IMR-90 (cell line): Measurements from ENCODE around the gene SRRM4. TPM values are rescaled to one million over a fixed set of nuclear protein-coding genes. Genes with fewer than 3 reads are reported as not detected.

Experiments used
- ATAC-seq: fragments of 200-7000 bp; cut with Tn5 transposase; 2 replicates; pipeline ENCODE4 v1.9.1; 2020; ENCODE audit warnings: low read depth, mild to moderate bottlenecking, moderate library complexity
- BruUV-seq: library from RNA; stranded (reverse); fragments of 400-500 nt; replicated peaks from 2 replicates; lab custom pipeline; 2021; lab: Mats Ljungman, UMichigan
- CTCF ChIA-PET: fragments of 300-600 bp; formaldehyde crosslinking; extraction: SDS; loops from one replicate; lab custom pipeline; 2021; ENCODE audit warnings: antibody characterized with exemption; lab: Yijun Ruan, JAX
- POLR2A ChIA-PET: fragments of 300-600 bp; sonication (Branson Sonifier 250); formaldehyde crosslinking; loops from one replicate; lab custom pipeline; 2022; ENCODE audit warnings: antibody characterized with exemption; ENCODE audit not compliant: unreplicated experiment; lab: Charles Lee
- DNase-seq: peaks from one replicate; pipeline ENCODE4 v3.0.0; 2013
- H2AFZ ChIP-seq: replicated peaks from 2 replicates; pipeline ENCODE3; 2013; ENCODE audit warnings: low read length, mild to moderate bottlenecking; ENCODE audit not compliant: poor library complexity
- H2AK5ac ChIP-seq: 2 replicates; pipeline ENCODE4 v1.6.1; 2013; ENCODE audit warnings: low read depth, low read length, inconsistent platforms
- H2AK9ac ChIP-seq: replicated peaks from 2 replicates; pipeline ENCODE3; 2013; ENCODE audit warnings: mild to moderate bottlenecking, low read depth, low read length, moderate library complexity; ENCODE audit not compliant: poor library complexity
- H2BK120ac ChIP-seq: 2 replicates; pipeline ENCODE4 v1.6.1; 2013; ENCODE audit warnings: low read depth, low read length, inconsistent platforms
- H2BK15ac ChIP-seq: 3 replicates; pipeline ENCODE4 v1.6.1; 2013; ENCODE audit warnings: low read depth, low read length, inconsistent platforms
- H2BK20ac ChIP-seq: 2 replicates; pipeline ENCODE4 v1.6.1; 2013; ENCODE audit warnings: low read depth, mild to moderate bottlenecking, inconsistent platforms, low read length, moderate library complexity
- H2BK5ac ChIP-seq: 2 replicates; pipeline ENCODE4 v1.6.1; 2013; ENCODE audit warnings: mild to moderate bottlenecking, low read depth, low read length, inconsistent platforms; ENCODE audit not compliant: poor library complexity, severe bottlenecking
- H3K14ac ChIP-seq: replicated peaks from 2 replicates; pipeline ENCODE4 v1.6.1; 2013; ENCODE audit warnings: low read depth, low read length, inconsistent platforms
- H3K18ac ChIP-seq: 2 replicates; pipeline ENCODE4 v1.6.1; 2013; ENCODE audit warnings: low read depth, low read length, control low read depth
- H3K23ac ChIP-seq: 2 replicates; pipeline ENCODE4 v1.6.1; 2013; ENCODE audit warnings: low read depth, low read length, inconsistent platforms
- H3K27ac ChIP-seq: 2 replicates; pipeline ENCODE4 v1.5.1; 2013; ENCODE audit warnings: mild to moderate bottlenecking, control low read depth, low read length; ENCODE audit not compliant: insufficient read depth
- H3K27me3 ChIP-seq: 2 replicates; pipeline ENCODE4 v1.6.1; 2013; ENCODE audit warnings: low read length; ENCODE audit not compliant: control insufficient read depth, insufficient read depth
- H3K36me3 ChIP-seq: 2 replicates; pipeline ENCODE4 v1.6.1; 2013; ENCODE audit warnings: low read length, mixed read lengths; ENCODE audit not compliant: control insufficient read depth, insufficient read depth
- H3K4ac ChIP-seq: 2 replicates; pipeline ENCODE4 v1.6.1; 2013; ENCODE audit warnings: low read depth, low read length, inconsistent platforms
- H3K4me1 ChIP-seq: 2 replicates; pipeline ENCODE4 v1.6.1; 2013; ENCODE audit warnings: low read length, mixed read lengths; ENCODE audit not compliant: control insufficient read depth, insufficient read depth
- H3K4me2 ChIP-seq: 2 replicates; pipeline ENCODE4 v1.6.1; 2013; ENCODE audit warnings: low read depth, mild to moderate bottlenecking, control low read depth, low read length, moderate library complexity
- H3K4me3 ChIP-seq: 2 replicates; pipeline ENCODE4 v1.5.1; 2013; ENCODE audit warnings: low read depth, mild to moderate bottlenecking, control low read depth, low read length, moderate library complexity; ENCODE audit not compliant: insufficient read depth
- H3K56ac ChIP-seq: 2 replicates; pipeline ENCODE4 v1.6.1; 2013; ENCODE audit warnings: low read length, inconsistent platforms; ENCODE audit not compliant: insufficient read depth; ENCODE audit errors: extremely low read depth
- H3K79me1 ChIP-seq, 2 experiments: 2 replicates each; pipeline ENCODE4 v1.6.1; 2013; ENCODE audit warnings: low read length in 2 of 2, inconsistent platforms in 1 of 2, low read depth in 1 of 2
- H3K9ac ChIP-seq: 2 replicates; pipeline ENCODE4 v1.6.1; 2013; ENCODE audit warnings: low read depth, low read length, control low read depth
- H3K9me1 ChIP-seq: 2 replicates; pipeline ENCODE4 v1.6.1; 2013; ENCODE audit warnings: low read length, inconsistent platforms; ENCODE audit not compliant: insufficient read depth
- H3K9me3 ChIP-seq: 2 replicates; pipeline ENCODE4 v1.6.1; 2013; ENCODE audit warnings: low read length; ENCODE audit not compliant: control insufficient read depth, insufficient read depth
- H4K20me1 ChIP-seq: 2 replicates; pipeline ENCODE4 v1.6.1; 2013; ENCODE audit warnings: low read length, inconsistent platforms; ENCODE audit not compliant: insufficient read depth
- H4K5ac ChIP-seq: 2 replicates; pipeline ENCODE4 v1.6.1; 2013; ENCODE audit warnings: mild to moderate bottlenecking, low read depth, low read length, control low read depth
- H4K8ac ChIP-seq, 2 experiments: 2 replicates each; pipeline ENCODE4 v1.6.1; 2013; ENCODE audit warnings: low read depth in 2 of 2, low read length in 2 of 2, control low read depth in 1 of 2, inconsistent platforms in 1 of 2
- H4K91ac ChIP-seq: 2 replicates; pipeline ENCODE4 v1.6.1; 2013; ENCODE audit warnings: low read depth, low read length, inconsistent platforms; ENCODE audit not compliant: insufficient read depth
- BHLHE40 ChIP-seq: fragments of 150-350 bp; IDR thresholded peaks from 2 replicates; pipeline ENCODE4 v1.6.1; 2016; ENCODE audit warnings: mild to moderate bottlenecking, low read depth, low read length
- CEBPB ChIP-seq: IDR thresholded peaks from 2 replicates; pipeline ENCODE4 v1.6.1; 2012; ENCODE audit warnings: low read depth, low read length, improper control_type of control experiment
- CHD1 ChIP-seq: IDR thresholded peaks from 2 replicates; pipeline ENCODE4 v1.6.1; 2012; ENCODE audit warnings: low read depth, low read length, improper control_type of control experiment
- FOS ChIP-seq: fragments of 150-350 bp; IDR thresholded peaks from 2 replicates; pipeline ENCODE4 v1.6.1; 2016; ENCODE audit warnings: low read depth, low read length
- MAFK ChIP-seq: IDR thresholded peaks from 2 replicates; pipeline ENCODE4 v1.6.1; 2012; ENCODE audit warnings: low read depth, low read length, improper control_type of control experiment
- MAZ ChIP-seq: IDR thresholded peaks from 2 replicates; pipeline ENCODE4 v1.6.1; 2012; ENCODE audit warnings: low read depth, mild to moderate bottlenecking, low read length, improper control_type of control experiment, moderate library complexity, borderline replicate concordance
- MXI1 ChIP-seq: IDR thresholded peaks from 2 replicates; pipeline ENCODE4 v1.6.1; 2012; ENCODE audit warnings: low read depth, mild to moderate bottlenecking, low read length, moderate library complexity, borderline replicate concordance
- NFE2L2 ChIP-seq: fragments of 150-350 bp; IDR thresholded peaks from 2 replicates; pipeline ENCODE4 v1.6.1; 2016; ENCODE audit warnings: low read depth, mild to moderate bottlenecking, low read length
- POLR2A ChIP-seq: IDR thresholded peaks from 2 replicates; pipeline ENCODE4 v1.6.1; 2012; ENCODE audit warnings: mild to moderate bottlenecking, low read depth, low read length
- RAD21 ChIP-seq: IDR thresholded peaks from 2 replicates; pipeline ENCODE4 v1.6.1; 2012; ENCODE audit warnings: low read length, improper control_type of control experiment
- RCOR1 ChIP-seq: IDR thresholded peaks from 2 replicates; pipeline ENCODE4 v1.6.1; 2012; ENCODE audit warnings: mild to moderate bottlenecking, low read length, improper control_type of control experiment; ENCODE audit not compliant: insufficient replicate concordance
- RFX5 ChIP-seq: IDR thresholded peaks from 2 replicates; pipeline ENCODE4 v1.8.0; 2012; ENCODE audit warnings: low read depth, mild to moderate bottlenecking, low read length, moderate library complexity
- SMC3 ChIP-seq: fragments of 150-350 bp; IDR thresholded peaks from 2 replicates; pipeline ENCODE4 v1.6.1; 2016; ENCODE audit warnings: low read depth, mild to moderate bottlenecking, antibody characterized with exemption, low read length, moderate library complexity
- WGBS, 2 experiments: methylation state at CpG; one replicate each; pipeline versions ENCODE4 v1.1.5 to v1.1.7; 2013; ENCODE audit warnings: missing lambda C conversion rate in 2 of 2; ENCODE audit not compliant: insufficient read length in 1 of 2; ENCODE audit errors: extremely low coverage in 2 of 2; 5-methylcytosine and 5-hydroxymethylcytosine counted together
- dilution Hi-C: fragments of 300-500 bp; cut with HindIII; formaldehyde crosslinking; loops from one replicate; pipeline ENCODE4 v1.14.3; 2018; ENCODE audit warnings: low sequenced_read_pairs; ENCODE audit not compliant: unreplicated experiment
- in situ Hi-C: fragments of 300-500 bp; cut with MboI; formaldehyde crosslinking; loops from 3 replicates; pipeline ENCODE4 v1.14.3; 2019; ENCODE audit warnings: low sequenced_read_pairs, inconsistent platforms, mixed read lengths
- intact Hi-C: fragments of 100-400 bp; cut with micrococcal nuclease; formaldehyde crosslinking; loops from 2 replicates; pipeline ENCODE4 v1.10.0; 2022
- polyA plus RNA-seq, 3 experiments: library from polyadenylated mRNA; depleted of rRNA; stranded (reverse); fragments of >200 nt; gene quantifications; 2 replicates each; pipeline ENCODE4 v1.2.3, GENCODE V29; 2012; ENCODE audit warnings: low replicate concordance in 1 of 3
- total RNA-seq: library from RNA; depleted of rRNA; stranded (reverse); fragments of >200 nt; gene quantifications from 2 replicates; pipeline ENCODE4 v1.2.3, GENCODE V29; 2012
- TF ChIP-seq, protein P1 (sequence below): conservative IDR thresholded peaks from 2 replicates; pipeline ENCODE4 v1.5.1; 2012; ENCODE audit warnings: mild to moderate bottlenecking, low read depth, low read length, improper control_type of control experiment
- TF ChIP-seq, protein P2 (sequence below): fragments of 150-350 bp; IDR thresholded peaks from 2 replicates; pipeline ENCODE4 v1.6.1; 2016; ENCODE audit warnings: low read depth, mild to moderate bottlenecking, low read length, moderate library complexity, borderline replicate concordance
- TF ChIP-seq, protein P3 (sequence below): fragments of 150-350 bp; IDR thresholded peaks from 2 replicates; pipeline ENCODE4 v1.6.1; 2017; ENCODE audit warnings: mild to moderate bottlenecking, antibody characterized with exemption, low read length, low read depth

Gene SRRM4
- total and polyA plus RNA-seq, 2 of the 4 experiments (the other 2 are of a cell fraction), result not detected

DNA sequence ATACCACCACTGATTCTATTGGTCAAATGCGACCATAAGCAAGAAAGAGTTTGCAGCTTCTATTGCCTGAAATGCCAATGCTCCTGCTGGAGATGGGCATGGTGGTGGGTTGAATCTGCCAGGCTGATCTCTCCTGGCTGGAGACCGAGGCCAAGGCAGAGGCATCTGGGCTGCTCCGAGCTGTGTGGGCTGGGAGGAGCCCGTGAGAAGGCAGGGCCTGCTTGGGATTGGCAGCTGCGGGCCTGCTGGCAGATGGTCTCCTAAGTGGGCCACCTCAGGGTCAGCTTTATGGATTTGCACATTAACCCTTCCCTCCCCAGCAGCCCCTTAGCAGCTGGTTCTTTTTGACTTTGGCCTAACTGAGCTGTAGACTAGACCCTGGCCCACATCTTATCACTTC, 25.4 kb downstream of the SRRM4 start:
- ChIA-PET POLR2A (no interaction called here), CTCF (no interaction called here)
- H3K9me1 ChIP-seq, result no peaks in the 10 kb centered on the region
- no peak overlapping the region for H3K4me2 ChIP-seq
- no peak overlapping the region for H2AK9ac ChIP-seq
- DNase-seq (no peak), ATAC-seq (no peak)
- H3K79me1 ChIP-seq, result no peaks in the 10 kb centered on the region
- intact Hi-C loops (no loop called here), in situ Hi-C loops (no loop called here), dilution Hi-C loops (no loop called here)
- no peak overlapping the region for H2AK5ac ChIP-seq
- H3K18ac ChIP-seq, result no peak overlapping the region
- no peak overlapping the region for H3K4ac ChIP-seq
- H2BK15ac ChIP-seq, result no peak overlapping the region
- H4K91ac ChIP-seq, result no peak overlapping the region
- no peak overlapping the region for H3K9ac ChIP-seq
- no peak overlapping the region for H2BK20ac ChIP-seq
- no peak overlapping the region for H2BK5ac ChIP-seq
- peaks cover 13% of the 10 kb centered on the region; the same call in 1 of the 2 replicates for H3K9me3 ChIP-seq
- no peak overlapping the region for H3K14ac ChIP-seq
- H2AFZ ChIP-seq, result no peak overlapping the region
- H4K8ac ChIP-seq, result no peak overlapping the region
- H3K27me3 ChIP-seq, result no peaks in the 10 kb centered on the region
- H3K36me3 ChIP-seq, result no peaks in the 10 kb centered on the region
- no peak overlapping the region for H3K27ac ChIP-seq
- no CpG with 5 or more reads among the region's 5 CpGs for WGBS, 2 experiments
- no peak overlapping the region for H3K56ac ChIP-seq
- BruUV-seq, result no TSS peak
- H3K4me1 ChIP-seq, result no peaks in the 10 kb centered on the region
- H3K23ac ChIP-seq, result no peak overlapping the region
- TF ChIP-seq RAD21 (no peak), CHD1 (no peak), NFE2L2 (no peak), MAFK (no peak), RCOR1 (no peak), FOS (no peak), SMC3 (no peak), CEBPB (no peak), BHLHE40 (no peak), MAZ (no peak), POLR2A (no peak), RFX5 (no peak), MXI1 (no peak)
- TF ChIP-seq, protein P1, sequence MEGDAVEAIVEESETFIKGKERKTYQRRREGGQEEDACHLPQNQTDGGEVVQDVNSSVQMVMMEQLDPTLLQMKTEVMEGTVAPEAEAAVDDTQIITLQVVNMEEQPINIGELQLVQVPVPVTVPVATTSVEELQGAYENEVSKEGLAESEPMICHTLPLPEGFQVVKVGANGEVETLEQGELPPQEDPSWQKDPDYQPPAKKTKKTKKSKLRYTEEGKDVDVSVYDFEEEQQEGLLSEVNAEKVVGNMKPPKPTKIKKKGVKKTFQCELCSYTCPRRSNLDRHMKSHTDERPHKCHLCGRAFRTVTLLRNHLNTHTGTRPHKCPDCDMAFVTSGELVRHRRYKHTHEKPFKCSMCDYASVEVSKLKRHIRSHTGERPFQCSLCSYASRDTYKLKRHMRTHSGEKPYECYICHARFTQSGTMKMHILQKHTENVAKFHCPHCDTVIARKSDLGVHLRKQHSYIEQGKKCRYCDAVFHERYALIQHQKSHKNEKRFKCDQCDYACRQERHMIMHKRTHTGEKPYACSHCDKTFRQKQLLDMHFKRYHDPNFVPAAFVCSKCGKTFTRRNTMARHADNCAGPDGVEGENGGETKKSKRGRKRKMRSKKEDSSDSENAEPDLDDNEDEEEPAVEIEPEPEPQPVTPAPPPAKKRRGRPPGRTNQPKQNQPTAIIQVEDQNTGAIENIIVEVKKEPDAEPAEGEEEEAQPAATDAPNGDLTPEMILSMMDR, result no peak
- TF ChIP-seq, protein P2, sequence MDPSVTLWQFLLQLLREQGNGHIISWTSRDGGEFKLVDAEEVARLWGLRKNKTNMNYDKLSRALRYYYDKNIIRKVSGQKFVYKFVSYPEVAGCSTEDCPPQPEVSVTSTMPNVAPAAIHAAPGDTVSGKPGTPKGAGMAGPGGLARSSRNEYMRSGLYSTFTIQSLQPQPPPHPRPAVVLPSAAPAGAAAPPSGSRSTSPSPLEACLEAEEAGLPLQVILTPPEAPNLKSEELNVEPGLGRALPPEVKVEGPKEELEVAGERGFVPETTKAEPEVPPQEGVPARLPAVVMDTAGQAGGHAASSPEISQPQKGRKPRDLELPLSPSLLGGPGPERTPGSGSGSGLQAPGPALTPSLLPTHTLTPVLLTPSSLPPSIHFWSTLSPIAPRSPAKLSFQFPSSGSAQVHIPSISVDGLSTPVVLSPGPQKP, result no peak
- TF ChIP-seq, protein P3, sequence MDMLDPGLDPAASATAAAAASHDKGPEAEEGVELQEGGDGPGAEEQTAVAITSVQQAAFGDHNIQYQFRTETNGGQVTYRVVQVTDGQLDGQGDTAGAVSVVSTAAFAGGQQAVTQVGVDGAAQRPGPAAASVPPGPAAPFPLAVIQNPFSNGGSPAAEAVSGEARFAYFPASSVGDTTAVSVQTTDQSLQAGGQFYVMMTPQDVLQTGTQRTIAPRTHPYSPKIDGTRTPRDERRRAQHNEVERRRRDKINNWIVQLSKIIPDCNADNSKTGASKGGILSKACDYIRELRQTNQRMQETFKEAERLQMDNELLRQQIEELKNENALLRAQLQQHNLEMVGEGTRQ, result no peak
- no peak overlapping the region for H3K4me3 ChIP-seq
- H4K5ac ChIP-seq, result no peak overlapping the region
- no peak overlapping the region for H2BK120ac ChIP-seq
- H4K20me1 ChIP-seq, result no peaks in the 10 kb centered on the region
